WI38 (cell line): Measurements from ENCODE around the gene FBXO41.

ENCODE experiments used
- H3K4me3 ChIP-seq: 2 replicates; pipeline ENCODE4 v1.5.1; 2011; ENCODE audit warnings: low read depth, mild to moderate bottlenecking, control low read depth, low read length
- TF ChIP-seq, protein P1 (sequence below): IDR thresholded peaks from 2 replicates; pipeline ENCODE4 v1.5.1; 2012; ENCODE audit warnings: low read depth, mild to moderate bottlenecking, control low read depth, low read length

Gene FBXO41

DNA sequence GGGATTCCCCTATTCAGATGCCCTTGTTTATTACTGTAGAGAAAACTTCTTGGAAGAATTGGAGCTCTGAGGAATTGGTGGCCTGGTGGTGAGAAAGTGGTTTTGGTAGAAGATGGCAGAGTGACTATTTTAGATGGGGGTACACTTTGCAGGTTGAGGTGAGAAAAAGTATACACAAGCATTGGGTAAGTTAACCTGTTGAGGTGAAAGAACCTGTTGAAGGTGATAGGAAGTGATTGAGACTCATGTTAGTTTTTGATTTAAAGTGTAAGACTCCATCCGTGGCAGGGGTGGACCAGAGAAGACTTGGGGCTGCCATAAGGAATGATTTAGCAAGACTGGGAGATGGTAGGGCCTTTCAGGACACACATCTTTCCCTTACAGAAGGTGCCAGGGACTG is 47.1 kb downstream of the FBXO41 start:
- H3K4me3 ChIP-seq = no peak overlapping the region
- TF ChIP-seq, protein P1, sequence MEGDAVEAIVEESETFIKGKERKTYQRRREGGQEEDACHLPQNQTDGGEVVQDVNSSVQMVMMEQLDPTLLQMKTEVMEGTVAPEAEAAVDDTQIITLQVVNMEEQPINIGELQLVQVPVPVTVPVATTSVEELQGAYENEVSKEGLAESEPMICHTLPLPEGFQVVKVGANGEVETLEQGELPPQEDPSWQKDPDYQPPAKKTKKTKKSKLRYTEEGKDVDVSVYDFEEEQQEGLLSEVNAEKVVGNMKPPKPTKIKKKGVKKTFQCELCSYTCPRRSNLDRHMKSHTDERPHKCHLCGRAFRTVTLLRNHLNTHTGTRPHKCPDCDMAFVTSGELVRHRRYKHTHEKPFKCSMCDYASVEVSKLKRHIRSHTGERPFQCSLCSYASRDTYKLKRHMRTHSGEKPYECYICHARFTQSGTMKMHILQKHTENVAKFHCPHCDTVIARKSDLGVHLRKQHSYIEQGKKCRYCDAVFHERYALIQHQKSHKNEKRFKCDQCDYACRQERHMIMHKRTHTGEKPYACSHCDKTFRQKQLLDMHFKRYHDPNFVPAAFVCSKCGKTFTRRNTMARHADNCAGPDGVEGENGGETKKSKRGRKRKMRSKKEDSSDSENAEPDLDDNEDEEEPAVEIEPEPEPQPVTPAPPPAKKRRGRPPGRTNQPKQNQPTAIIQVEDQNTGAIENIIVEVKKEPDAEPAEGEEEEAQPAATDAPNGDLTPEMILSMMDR = no peak

GRCh38 chr2:73235315-73236028 is 48.8 kb downstream of the FBXO41 start:
- TF ChIP-seq, protein P1 = no peak
- H3K4me3 ChIP-seq = peak overlapping the region; percentile 93

GRCh38 chr2:73233932-73234832 is 50.1 kb downstream of the FBXO41 start, which contains the start of gene CCT7:
Gene CCT7, plus strand, starts transcription at chr2:73234308. Its CDS starts 71 bp downstream, at chr2:73234379.
- TF ChIP-seq, protein P1 = no peak
- H3K4me3 ChIP-seq = peak within 1 kb of the TSS; percentile 93

DNA sequence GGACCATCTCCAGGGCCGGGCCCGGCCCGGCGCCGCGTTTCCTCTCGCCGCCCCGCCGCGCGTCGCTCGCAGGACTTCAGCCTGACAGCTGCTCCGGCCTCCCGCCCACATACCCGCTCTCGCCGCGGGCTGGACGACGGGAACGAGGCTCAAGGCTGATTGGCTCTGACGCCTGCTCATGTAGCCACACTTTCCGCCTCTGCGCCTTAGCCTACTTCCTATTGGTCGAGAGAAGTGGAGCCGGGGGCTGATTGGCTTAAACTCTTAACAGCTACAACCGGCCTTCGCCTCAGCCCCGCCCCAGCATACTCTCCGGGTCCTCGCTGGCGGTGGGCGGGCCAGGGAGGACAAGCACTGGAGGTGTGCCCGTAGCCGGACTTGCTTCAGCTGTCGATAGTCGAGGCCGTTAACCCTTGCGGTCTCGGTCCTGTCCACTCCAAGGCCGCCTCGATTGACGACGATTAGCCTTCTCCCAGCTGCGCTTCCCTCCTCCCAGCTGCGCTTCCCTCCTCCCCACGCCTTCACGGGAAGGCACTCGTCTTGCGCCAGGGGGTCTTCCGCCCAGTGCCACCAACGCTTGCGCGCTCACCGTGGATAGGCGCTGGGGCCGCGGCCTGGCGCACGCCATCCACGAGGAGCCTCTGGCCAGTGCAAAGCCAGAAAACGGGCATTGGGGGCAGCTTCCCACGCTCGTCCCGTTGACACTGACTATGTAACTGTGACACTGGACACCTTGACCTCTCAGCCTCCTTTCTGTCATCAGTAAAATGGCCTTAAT is 50.9 kb downstream of the FBXO41 start, which contains the start of gene PRADC1:
Gene PRADC1, minus strand, starts transcription at position 86 of the 778 bp plus-strand sequence. Its CDS starts 79 bp downstream, at position 7.
- TF ChIP-seq, protein P1 = no peak

DNA sequence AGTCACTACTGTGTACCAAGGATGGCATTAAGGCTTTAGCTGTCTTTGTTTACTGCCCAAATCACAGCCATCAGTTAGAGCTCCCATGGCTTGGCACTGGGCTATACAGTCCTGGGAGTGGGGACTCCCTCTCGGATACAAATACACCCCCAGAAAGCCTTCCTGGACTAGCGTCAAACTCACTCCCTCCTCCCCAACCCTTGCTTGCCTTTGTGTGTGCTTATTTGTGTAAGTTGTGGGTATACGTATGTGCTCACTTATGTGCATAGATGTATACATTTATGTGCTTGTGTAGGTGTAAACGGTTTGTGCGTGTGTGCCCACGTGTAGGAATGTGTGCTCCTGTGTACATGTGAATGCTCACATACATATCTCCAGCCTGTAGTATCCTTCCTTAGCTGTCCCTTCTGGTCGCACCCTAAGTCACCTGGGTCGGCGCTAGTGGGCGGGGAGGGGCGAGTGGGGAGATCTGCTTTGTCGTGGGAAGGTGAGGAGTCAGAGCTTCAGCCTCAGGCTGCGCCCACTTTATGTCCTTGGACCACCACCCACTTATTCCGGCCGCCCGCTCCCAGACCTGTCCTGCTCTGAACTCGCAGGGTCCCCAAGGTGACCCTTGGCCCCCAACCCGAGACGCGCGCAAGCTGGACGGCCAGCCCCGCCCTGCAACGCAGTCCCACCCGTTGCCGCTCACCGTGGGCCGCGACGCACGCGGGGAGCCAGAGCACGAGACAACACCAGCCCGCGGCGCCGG is 51.7 kb downstream of the FBXO41 start:
- TF ChIP-seq, protein P1 = no peak
- H3K4me3 ChIP-seq = peak overlapping the region; percentile 93

More for the DNA sequence above, 50.9 kb downstream of the FBXO41 start, which contains the start of gene PRADC1:
- H3K4me3 ChIP-seq = peak within 1 kb of the TSS; percentile 93

DNA sequence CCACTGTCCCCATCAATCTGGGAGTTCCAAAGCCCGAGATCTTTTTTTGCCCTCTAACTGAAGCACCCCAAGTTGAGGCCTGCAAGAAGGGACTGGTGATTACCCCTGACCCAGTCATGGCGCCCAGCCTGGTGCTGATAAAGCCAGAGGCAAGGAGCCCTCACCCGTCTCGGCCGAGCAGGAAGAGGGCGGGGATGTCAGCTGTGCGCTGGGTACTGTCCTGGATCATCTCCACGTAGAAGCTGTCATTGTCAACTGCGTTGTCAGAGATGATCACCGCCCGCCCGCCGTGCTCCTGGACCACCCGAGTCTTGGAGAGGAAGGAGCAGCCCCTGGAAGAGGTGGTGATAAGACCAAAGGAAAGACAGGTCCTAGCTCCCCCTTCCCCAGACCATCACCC is 55.6 kb downstream of the FBXO41 start:
- TF ChIP-seq, protein P1 = no peak
- H3K4me3 ChIP-seq = no peak overlapping the region
